HepG2 (cell line): ENCODE results near the gene QSOX1.

ENCODE experiments used
- ATM ChIP-seq: fragments of 450-650 bp; IDR thresholded peaks from 2 replicates; pipeline ENCODE4 v1.7.1; 2017; ENCODE audit warnings: mild to moderate bottlenecking, borderline replicate concordance
- CEBPG ChIP-seq: IDR thresholded peaks from 2 replicates; pipeline ENCODE4 v1.6.1; 2016
- CTCF ChIP-seq: sonication (generic); formaldehyde crosslinking; IDR thresholded peaks from 2 replicates; pipeline ENCODE4 v1.5.0; 2020; ENCODE audit warnings: mild to moderate bottlenecking, missing genetic modification reagents, moderate library complexity
- DPF2 ChIP-seq: sonication (generic); formaldehyde crosslinking; IDR thresholded peaks from 2 replicates; pipeline ENCODE4 v1.4.0; 2020; ENCODE audit warnings: mild to moderate bottlenecking, low read depth, missing genetic modification reagents, borderline replicate concordance
- FOXM1 ChIP-seq: sonication (generic); formaldehyde crosslinking; IDR thresholded peaks from 2 replicates; pipeline ENCODE4 v1.5.0; 2020; ENCODE audit warnings: missing genetic modification reagents
- GABPB1 ChIP-seq: IDR thresholded peaks from 2 replicates; pipeline ENCODE4 v1.6.1; 2016; ENCODE audit warnings: mild to moderate bottlenecking, missing genetic modification reagents, moderate library complexity, missing compliant biosample characterization
- HMGXB4 ChIP-seq, 2 experiments: sonication (generic) in 1 of 2; formaldehyde crosslinking in 1 of 2; IDR thresholded peaks; 2 replicates each; pipeline versions ENCODE4 v1.4.0 to v1.6.1; 2018 to 2020; ENCODE audit warnings: missing genetic modification reagents in 2 of 2, borderline replicate concordance in 1 of 2, low read depth in 1 of 2, mild to moderate bottlenecking in 1 of 2, missing biosample characterization in 1 of 2
- MAX ChIP-seq: IDR thresholded peaks from 2 replicates; pipeline ENCODE4 v1.6.1; 2012; ENCODE audit warnings: inconsistent platforms
- PBX2 ChIP-seq: IDR thresholded peaks from 2 replicates; pipeline ENCODE4 v1.6.1; 2016; ENCODE audit warnings: control low read depth
- POLR2A ChIP-seq, 2 experiments: IDR thresholded peaks; 2 replicates each; pipeline ENCODE4 v1.6.1; 2011; ENCODE audit warnings: low read depth in 2 of 2, low read length in 2 of 2, mild to moderate bottlenecking in 1 of 2, moderate library complexity in 1 of 2; ENCODE audit not compliant: insufficient read depth in 1 of 2
- POLR2AphosphoS5 ChIP-seq: IDR thresholded peaks from 2 replicates; pipeline ENCODE4 v1.6.1; 2012; ENCODE audit warnings: low read depth, low read length
- TFDP1 ChIP-seq: IDR thresholded peaks from 2 replicates; pipeline ENCODE4 v1.6.1; 2016; ENCODE audit warnings: missing compliant biosample characterization, missing genetic modification reagents, borderline replicate concordance
- TF ChIP-seq, protein P1 (sequence below): sonication (generic); formaldehyde crosslinking; IDR thresholded peaks from 2 replicates; pipeline ENCODE4 v1.5.0; 2020; ENCODE audit warnings: missing genetic modification reagents, mild to moderate bottlenecking, borderline replicate concordance

DNA sequence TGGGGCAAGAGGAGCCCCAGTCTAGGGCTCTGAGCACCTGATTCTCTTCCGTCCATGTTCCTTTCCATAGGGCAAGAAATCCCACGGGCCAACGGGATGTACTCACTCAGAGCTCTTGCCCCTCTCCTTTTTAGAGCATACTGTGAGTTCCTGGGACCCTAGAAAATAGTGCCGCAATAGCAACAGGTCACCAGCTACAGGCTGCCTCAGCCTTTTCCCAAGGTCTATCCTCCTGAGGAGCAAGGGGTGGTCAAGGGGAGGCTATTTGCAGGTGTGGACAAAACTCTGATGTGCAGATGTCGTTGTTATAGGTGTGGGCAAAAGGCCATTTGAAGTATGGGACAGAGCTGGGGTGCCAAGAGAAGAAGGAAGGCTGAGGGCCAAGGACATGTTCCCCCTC lies 1.6 kb upstream of the QSOX1 start:
- TF ChIP-seq DPF2 = no peak
- TF ChIP-seq PBX2 (CRISPR knock-in tag) = no peak
- no peak for TF ChIP-seq GABPB1 (CRISPR knock-in tag)
- no peak for TF ChIP-seq MAX
- no peak for TF ChIP-seq CEBPG
- no peak for TF ChIP-seq ATM
- TF ChIP-seq CTCF (CRISPR knock-in tag) = no peak
- no peak for TF ChIP-seq FOXM1 (CRISPR knock-in tag)
- no peak for TF ChIP-seq POLR2AphosphoS5
- TF ChIP-seq, protein P1, sequence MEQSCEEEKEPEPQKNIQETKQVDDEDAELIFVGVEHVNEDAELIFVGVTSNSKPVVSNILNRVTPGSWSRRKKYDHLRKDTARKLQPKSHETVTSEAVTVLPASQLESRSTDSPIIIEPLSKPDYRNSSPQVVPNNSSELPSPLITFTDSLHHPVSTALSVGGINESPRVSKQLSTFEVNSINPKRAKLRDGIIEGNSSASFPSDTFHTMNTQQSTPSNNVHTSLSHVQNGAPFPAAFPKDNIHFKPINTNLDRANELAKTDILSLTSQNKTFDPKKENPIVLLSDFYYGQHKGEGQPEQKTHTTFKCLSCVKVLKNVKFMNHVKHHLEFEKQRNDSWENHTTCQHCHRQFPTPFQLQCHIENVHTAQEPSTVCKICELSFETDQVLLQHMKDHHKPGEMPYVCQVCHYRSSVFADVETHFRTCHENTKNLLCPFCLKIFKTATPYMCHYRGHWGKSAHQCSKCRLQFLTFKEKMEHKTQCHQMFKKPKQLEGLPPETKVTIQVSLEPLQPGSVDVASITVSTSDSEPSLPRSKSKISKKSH (CRISPR knock-in tag) = no peak
- no peak for TF ChIP-seq POLR2A (IDR thresholded peaks at IDR 0.05; ENCODE audit: insufficient read depth in 1 of 2, low read depth in 2 of 2, low read length in 2 of 2)
- no peak for TF ChIP-seq HMGXB4 (CRISPR knock-in tag; IDR thresholded peaks at IDR 0.05; ENCODE audit: borderline replicate concordance in 1 of 2, low read depth in 1 of 2)
- TF ChIP-seq TFDP1 (CRISPR knock-in tag) = no peak
